Activated CD4-positive, CD25-positive, alpha-beta regulatory T cell treated with anti-CD3 and anti-CD28 coated beads, Interleukin-2, amount 50 U/mL, for 16 hours (primary cell): ENCODE data around the gene ARL15.
A peak's percentile ranks its signal among the peaks of the same experiment; 100 is the strongest.

ENCODE experiments used
- DNase-seq: peaks from one replicate; pipeline ENCODE4 v3.0.0-alpha.2; 2020; ENCODE audit warnings: low read depth, low spot score

The ARL15 gene

GRCh38 chr5:54249210-54250028 is 61.0 kb downstream of the ARL15 start:
- DNase-seq: no peak

DNA sequence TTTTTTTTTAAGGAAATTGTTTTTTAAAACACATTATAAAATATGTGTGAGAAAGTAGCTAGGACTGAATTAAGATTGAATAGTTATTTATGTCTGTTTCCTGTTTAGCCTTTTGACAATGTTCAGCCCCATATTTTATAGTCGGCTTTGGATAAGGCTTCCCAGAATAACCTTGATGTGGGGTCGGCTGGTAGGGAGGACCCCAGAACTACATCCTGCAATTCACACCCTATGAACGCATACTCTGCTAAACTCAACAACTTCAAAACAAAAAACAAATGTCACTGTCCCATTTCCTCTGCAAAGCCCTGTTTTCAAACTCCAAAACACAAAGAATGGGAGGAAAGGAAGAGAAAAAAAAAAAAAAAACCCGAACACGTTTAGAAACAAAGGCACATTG is 63.1 kb downstream of the ARL15 start:
- no peak for DNase-seq

DNA sequence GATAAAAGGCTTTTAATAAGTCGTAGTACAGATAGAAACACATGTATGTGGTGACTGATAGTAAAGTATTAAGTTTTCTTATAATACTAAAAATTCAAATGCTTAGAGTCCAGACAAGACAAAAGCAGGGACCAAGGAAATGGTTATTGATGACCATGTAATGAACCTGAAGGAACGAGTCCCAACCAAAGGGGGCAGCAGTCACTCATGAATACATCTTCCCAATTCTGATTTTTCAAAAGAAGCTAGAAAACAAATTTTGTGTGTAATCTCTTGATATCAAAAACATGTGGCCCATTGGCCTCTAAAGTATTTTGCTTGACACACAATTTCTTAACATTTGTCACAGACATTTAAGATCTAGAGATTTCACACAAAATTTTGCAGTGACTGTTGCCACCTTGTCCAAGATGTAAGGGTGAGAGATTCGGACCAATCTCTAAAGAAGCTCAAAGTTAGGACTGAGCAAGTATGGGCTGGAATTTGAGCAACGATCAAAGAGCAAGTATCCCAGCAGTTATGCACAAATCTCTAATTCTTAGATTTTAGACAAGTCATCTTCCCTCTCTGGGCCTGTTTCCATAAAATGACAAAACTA is 66.8 kb downstream of the ARL15 start:
- no peak for DNase-seq

DNA sequence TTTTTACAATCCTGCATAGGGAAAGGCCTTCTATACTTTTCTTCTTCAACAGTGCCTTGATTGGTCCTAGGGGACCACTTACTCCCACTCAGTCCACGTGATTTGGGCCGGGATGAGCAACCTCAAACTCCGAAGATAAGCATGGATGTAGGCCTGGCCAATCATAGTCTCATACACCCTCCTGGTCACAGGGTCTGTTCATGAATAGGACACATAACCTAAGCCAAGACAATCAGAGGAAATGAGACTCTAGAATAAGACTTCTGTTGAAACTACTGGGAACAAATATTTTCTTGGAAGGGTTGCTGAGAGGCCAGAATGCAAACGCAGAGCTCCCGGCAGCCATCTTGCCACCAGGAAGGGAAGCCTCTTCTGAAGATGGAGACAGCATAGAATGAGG is 68.1 kb downstream of the ARL15 start:
- no peak for DNase-seq

GRCh38 chr5:54234304-54234933 is 76.0 kb downstream of the ARL15 start:
- no peak for DNase-seq

DNA sequence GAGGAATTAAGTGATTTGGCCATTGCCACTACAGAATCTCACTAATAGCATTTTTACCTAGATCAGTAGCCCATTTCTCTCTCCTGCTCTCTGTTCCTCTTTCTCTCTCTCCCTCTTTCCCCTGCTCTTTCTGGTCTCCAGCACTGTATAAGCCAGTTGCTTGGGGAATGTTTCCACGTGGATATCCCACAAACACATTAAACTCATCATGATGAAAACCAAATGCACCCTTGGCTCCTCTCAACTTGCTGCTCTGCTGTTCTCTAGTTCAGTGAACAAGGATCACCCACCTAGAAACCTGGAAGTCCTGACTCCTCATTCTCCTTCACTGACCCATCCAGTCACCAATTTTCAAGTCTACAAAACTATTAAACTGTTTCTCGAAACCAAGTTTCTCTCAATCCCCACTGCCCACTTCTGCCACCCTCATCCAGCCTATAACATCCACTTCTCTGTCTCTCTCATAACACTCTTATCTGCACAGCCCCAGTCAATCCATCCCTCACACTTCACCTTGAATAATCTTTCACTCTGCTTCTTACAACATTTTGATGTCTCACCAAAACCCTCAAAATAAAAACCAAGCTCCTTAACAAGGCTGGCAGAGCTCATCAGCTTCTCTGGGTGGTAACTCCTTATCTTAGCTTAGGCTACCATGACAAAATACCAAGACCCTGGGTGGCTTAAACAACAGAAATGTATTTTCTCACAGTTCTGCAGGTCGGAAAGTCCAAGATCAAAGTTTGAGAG is 79.3 kb downstream of the ARL15 start:
- DNase-seq: no peak

DNA sequence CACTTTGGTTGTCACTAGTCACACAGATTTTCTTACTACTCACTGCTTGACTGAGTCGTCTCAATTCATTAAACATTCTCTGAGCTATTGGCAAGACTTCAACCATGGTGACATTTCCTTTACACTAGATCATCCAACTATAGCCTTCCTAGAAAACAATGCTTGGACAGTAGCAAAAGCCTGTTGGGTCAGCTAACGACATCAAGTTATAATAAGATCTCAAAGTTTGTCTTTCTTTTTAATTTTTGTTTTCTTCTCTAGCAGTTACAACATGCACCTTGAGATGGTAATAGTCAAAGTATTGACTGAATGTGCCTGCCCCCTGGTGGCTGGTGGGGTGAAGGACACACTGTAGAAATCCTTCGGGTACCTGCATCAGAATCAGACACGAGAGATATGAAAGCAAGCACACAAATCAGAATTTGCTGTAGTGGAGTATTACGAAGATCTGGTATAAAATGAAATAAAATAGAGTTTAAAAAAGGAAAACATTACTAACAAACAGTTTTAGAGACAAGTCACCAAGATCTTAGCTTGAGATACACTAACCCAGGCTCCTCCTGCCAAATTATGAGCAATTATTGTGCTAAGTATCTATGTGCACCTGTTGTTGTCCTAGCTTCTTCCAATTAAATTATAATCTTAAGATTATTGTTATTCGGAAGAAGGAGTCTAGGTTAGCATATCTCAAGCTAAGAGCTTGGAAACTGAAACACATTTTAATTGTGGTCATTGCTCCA is 81.2 kb downstream of the ARL15 start:
- DNase-seq: peak; percentile 56

DNA sequence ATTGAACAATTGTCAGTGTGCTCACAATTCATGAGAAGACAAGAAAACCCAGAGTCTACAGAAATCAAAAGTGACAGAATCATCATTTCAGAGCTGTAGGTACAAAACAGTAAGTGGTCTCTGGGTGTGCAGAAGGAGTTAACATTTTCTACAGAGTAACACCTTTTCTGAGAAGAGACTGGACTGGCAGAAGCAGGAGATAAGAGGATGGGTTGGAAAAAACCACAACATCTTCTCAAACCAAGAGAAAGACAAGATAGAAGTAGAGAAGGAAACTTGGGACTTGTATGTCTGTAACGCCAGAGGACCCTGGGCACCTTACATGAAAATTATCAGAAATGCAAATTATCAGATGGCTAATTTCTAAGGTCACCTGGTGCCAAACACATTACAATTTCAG is 82.6 kb downstream of the ARL15 start:
- no peak for DNase-seq

DNA sequence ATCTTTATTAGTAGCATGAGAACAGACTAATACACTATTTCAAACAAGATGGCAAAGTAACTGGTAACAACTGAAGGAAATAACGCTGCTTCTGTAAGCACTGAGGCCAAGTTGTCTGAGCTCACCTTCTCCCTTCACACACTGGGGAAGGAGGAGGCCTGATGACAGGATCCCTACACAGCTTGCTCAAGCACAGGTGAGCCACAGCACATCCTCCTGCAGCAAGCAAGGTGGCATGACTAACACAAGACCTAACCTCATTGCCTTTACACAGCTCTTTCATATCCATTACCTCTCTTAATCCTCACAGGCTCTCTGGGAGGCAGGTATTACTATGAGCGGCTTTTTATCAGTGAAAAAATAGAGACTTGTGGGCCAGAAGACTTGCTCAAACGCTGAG is 83.3 kb downstream of the ARL15 start:
- no peak for DNase-seq

- no peak for DNase-seq
These were observed 84.2 kb downstream of the ARL15 start for GRCh38 chr5:54226215-54226614.

- DNase-seq: no peak
These were observed 86.1 kb downstream of the ARL15 start for GRCh38 chr5:54224103-54224826.

DNA sequence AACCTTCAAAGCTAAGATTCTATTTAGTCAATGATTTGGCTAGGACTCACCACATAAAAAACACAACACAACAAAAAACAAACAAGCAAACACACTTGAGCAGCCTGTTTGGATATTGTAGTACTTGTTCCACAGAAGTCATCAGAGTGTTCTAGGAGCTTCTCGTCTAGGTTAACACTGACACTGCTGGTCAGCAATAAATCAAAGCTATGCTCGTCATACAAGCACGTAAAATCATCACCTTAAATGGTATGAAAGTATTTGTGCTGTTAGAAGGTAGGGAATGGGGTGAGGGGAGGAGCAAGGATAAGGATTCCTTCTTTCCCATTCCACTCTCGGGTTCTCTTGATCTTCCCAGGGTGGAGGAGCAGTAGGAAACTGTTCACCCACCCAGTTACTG is 88.0 kb downstream of the ARL15 start:
- no peak for DNase-seq

DNA sequence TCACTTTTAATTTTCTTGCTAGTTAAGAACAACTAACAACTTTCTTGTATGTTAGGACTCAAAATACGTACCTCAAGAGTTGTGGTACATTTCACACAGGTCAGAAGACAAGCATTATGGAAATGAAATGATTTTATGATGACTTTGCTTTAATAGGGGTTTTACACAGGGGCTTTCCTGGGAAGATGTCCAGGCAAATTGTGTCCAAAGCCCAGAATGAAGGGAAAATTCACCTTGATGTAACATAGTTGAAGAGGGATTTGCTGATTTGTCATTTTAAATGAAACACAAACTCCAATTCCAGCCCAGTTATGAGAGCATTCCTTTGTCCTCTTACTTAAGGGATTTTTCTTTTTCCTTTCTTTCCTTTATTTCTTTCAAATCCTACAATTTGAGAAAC is 89.2 kb downstream of the ARL15 start:
- no peak for DNase-seq

DNA sequence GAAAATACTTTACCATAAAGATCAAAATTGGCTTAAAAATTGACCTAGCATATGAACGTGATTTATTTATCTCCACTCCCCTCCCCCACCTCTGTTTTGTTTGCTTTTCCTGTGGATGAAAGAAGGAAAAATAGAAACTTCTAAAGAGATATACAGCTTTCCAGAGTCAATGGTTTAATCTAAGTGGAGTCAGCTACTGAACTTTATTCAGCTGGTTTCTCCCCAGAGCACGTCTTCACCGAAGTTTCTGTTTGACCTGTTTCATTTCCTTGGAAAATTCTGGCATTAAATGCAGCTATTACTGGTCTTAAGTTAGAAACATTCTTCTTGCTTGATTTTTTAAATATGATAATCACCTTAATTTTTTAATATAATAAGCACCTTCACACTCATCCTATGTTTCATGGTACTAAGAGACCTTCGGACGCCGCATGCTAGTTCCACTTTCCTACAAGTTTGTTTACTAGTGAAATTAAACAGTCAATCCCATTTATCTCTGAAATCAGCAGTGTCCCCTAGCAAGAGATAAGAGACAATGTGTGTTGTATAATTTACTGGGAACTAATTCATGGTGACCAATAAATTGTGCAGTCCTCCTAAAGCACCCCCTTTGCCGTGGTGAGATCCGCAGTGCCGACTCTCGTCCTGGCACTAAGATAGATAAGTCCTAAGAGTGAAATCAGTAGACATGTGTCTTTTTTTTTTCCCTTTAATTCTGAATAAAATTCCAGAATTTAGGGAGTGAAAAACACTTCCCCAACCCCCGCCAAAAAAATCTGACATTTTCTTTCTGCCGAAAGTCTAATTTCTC is 89.9 kb downstream of the ARL15 start:
- no peak for DNase-seq

DNA sequence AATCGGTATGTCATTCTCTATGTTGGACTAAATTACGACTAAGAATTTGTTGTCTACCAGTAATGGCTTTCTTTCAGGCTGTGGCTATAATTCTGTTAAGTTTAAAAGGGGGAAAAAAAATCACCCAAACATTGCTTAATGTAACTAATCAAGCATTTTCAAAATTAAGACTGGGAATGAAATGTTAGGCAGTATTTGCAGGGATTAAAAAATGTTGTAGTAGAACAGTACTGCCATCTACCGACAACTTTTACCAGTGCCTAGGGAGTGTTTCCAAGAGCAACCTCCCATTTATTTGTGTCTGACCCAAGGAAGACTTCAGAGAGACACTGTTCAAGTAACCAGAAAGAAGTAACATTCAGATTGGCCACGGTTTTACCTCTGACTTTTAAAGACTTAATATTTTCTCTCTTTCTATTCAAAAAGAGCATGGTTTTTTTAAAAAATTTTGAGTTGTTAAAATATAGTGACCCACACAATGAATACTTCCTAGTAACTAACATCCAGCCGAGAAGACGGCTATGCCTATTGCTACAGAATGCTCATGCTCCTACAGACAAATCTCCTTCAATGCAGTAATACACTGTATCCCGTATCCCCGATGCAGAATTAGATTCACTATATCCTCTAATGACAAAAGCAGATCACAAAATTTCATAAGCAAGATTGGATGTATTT is 92.4 kb downstream of the ARL15 start:
- DNase-seq: no peak

DNA sequence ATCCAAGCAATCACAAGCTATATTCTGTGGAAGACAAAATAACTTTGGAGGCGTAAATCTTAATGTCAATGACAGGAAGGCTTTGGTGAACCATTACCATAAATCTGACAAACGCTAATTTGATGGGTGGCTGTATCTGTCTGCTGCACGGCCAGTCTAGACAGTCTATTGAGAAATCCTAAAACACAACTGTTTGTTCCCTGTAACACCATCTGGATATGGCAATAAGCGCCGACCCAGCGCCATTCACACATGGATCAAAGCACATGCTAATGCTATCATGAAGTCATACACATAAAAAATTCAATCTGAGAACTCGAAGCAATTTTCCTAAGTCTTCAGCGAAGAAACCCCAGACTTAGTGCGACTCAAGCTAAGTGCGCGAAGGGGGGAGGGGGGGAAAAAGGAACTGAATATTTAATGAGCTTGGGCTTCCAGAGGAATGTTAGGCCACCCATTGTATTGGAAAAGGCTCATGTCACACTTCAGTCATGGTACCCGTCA is 95.1 kb downstream of the ARL15 start:
- DNase-seq: no peak

GRCh38 chr5:54214722-54215121 is 95.7 kb downstream of the ARL15 start:
- DNase-seq: no peak

DNA sequence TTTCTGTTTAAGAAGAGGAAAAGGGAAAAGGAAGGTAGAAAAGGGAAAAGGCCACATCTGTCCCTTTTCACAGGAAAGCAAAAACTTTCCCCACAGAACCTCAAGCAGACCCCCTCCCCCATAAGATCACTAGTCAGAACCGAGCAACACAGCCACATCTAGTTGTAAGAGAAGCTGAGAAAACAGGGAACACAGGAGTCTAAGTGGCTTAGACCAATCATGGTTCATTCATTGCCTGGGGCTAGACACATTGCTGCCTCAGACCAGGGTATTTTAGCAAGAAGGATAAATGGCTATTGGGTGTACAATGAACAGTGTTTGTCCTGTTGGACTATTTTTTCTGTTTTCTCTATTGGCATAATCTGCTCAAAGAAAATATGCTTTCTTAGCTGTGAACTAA is 98.0 kb downstream of the ARL15 start:
- no peak for DNase-seq

GRCh38 chr5:54211912-54212311 is 98.5 kb downstream of the ARL15 start:
- DNase-seq: no peak
